ENCODE data around the gene MPRIP. TPM values are rescaled to one million over a fixed set of nuclear protein-coding genes. Genes with fewer than 3 reads are reported as not detected.
A peak's percentile ranks its signal among the peaks of the same experiment; 100 is the strongest.

Gene MPRIP
- total RNA-seq, 2 donors from 2014 or later, result 268 to 269 TPM

DNA sequence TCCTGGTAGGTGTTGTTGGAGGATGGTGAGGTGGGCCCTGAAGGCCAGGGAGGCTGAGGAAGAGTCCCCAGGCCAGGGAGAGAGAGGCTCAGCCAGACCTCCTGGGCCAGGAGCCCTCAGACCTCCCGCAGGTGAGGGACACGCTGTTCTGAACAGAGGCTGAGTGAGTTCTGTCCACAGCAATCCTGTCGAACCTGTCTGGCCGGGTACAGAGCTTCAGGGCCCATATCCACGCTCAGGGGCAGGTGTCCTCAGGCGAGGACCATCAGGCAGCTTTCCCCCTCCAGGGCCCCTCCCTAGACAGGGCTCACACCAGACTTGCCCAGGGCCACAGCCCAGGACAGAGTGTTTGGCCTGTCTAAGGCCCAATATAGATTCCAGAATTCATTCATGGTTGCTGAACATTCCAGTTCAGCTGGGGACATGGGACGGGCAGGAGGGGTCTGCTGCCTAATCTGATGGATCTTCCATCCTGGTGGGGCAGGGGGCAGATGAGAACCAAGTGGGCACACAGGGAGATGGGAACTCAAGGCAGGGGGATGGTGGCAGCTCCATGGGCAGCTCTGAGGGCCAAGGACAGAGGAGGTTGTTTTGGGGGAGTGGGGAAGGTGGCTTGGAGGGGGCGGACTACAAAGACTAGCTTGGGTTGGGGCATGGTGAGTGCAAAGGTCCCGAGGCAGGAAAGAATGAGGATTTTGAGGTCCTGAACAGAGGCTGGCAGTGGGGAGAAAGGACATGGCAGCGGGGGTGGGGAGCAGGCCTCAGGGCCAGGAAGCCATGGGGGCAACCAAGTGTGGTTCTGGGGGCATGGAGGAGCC is 23.4 kb upstream of the MPRIP start:
- no peaks in the 10 kb centered on the region for H3K27me3 Mint-ChIP-seq
- ATAC-seq (no peak), DNase-seq (no peak)
- no peaks in the 10 kb centered on the region for H3K9me3 ChIP-seq (ENCODE audit: control insufficient read depth, low read length, poor library complexity, severe bottlenecking)
- no peaks in the 10 kb centered on the region for H3K36me3 Mint-ChIP-seq (ENCODE audit: low read depth)
- peaks cover 35% of the 10 kb centered on the region for H3K4me1 Mint-ChIP-seq
- H3K27ac Mint-ChIP-seq, result peak overlapping the region; percentile 11
- no peak overlapping the region for H3K4me3 Mint-ChIP-seq

DNA sequence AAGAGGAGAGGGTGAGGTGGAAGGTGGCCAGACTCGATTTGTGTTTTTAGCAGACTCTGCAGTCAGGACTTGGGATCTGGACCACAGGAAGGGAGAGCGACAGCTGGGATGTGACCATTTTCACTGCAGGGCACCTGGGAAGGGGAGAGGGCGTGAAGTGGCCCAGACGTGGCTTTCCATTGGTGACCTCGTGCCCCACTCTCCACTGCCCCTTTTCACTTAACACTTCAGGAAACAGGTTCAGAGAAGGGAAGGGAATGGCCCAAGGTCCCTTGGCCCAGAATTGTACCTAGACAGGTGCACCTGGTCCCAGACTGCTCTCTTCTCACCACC is 22.9 kb upstream of the MPRIP start:
- DNase-seq (no peak), ATAC-seq (no peak)
- Mint-ChIP-seq H3K27ac (peak overlapping the region; percentile 11), H3K36me3 (ENCODE audit: low read depth) (no peaks in the 10 kb centered on the region), H3K4me1 (peaks cover 35% of the 10 kb centered on the region), H3K4me3 (no peak overlapping the region), H3K27me3 (no peaks in the 10 kb centered on the region)
- H3K9me3 ChIP-seq (ENCODE audit: control insufficient read depth, low read length, poor library complexity, severe bottlenecking), result no peaks in the 10 kb centered on the region

DNA sequence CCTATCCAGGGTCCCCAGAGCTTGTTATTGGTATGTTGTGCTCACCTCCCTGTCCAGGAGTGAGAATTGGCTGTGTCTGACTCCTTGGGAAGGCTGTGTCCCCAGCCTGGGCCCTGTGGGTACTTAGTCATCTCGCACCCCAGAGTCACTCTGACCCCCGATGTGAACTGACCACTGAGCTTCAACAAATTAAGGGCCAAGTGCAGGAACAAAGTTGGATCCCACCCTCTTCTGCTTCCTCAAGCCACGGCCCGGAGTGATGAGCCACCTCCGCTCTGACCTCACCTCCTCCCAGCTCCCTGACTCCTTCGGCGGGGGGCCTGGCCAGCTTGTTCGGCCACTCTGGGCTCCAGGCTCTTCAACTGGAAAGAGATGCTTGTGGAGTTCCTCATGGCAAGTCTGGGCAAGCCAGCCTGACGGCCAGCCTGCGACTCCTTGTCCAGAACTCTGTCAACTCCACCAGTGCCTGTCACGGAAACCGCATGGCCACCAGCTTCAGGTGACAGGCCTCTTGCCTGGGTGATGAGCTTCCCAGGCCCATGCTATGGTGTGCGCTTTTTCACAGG is 22.3 kb upstream of the MPRIP start:
- no peaks in the 10 kb centered on the region for H3K36me3 Mint-ChIP-seq (ENCODE audit: low read depth)
- ATAC-seq, result no peak
- no peak for DNase-seq
- no peak overlapping the region for H3K27ac Mint-ChIP-seq
- peaks cover 33% of the 10 kb centered on the region for H3K4me1 Mint-ChIP-seq
- H3K27me3 Mint-ChIP-seq, result no peaks in the 10 kb centered on the region
- no peaks in the 10 kb centered on the region for H3K9me3 ChIP-seq (ENCODE audit: control insufficient read depth, low read length, poor library complexity, severe bottlenecking)
- no peak overlapping the region for H3K4me3 Mint-ChIP-seq

DNA sequence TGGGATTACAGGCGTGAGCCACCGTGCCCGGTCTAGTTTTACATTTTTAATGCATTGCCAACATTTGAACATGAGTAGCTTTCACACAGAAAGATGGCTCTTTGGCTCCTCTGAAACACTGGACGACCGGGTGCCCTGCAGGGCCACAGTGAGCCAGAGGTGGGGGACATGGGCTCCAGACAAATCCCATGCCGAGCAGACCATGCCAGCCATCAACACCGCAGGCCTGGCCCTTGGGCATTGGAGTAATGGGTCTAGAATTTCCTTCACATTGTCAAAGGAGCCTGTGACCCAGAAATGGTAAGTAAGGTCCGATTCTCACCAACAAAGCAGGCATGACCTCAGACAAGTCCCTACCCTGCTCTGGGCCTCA is 21.4 kb upstream of the MPRIP start:
- Mint-ChIP-seq H3K4me3 (no peak overlapping the region), H3K27me3 (no peaks in the 10 kb centered on the region), H3K27ac (no peak overlapping the region), H3K36me3 (ENCODE audit: low read depth) (no peaks in the 10 kb centered on the region), H3K4me1 (peaks cover 24% of the 10 kb centered on the region)
- no peaks in the 10 kb centered on the region for H3K9me3 ChIP-seq (ENCODE audit: control insufficient read depth, low read length, poor library complexity, severe bottlenecking)
- no peak for DNase-seq
- no peak for ATAC-seq

DNA sequence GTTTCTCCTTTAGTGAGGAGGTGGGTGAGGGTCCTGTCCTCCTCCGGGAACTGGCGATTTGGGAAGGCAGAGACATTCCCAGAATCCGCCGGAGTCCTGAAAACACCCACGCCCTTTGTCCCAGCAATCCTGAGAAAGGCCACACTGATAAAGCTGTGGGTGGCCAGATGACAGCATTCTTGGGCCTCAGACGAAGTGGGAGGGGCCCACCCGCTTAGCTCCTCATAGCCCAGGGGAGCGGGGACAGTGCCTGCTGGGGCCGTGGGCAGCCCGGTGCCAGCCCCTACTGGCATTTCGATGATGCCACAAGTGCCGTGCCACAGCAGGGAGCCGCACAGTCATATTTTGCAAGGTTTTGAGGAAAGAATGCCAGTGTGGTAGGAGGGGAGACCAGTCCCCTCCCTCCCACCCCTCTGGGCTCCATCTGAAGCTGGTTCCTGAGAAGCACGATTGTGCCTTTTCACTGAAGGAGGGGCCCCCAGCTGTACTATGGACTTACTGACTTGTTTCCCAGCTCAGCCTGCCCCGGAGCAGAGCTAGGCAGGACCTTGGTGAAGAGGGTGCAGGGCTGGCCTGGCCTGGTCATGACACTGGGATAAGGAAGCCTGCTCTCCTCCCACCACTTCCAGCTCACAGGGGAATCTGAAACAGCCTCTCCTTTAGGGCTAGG is 20.9 kb upstream of the MPRIP start:
- Mint-ChIP-seq H3K27ac (no peak overlapping the region), H3K4me3 (no peak overlapping the region), H3K36me3 (ENCODE audit: low read depth) (no peaks in the 10 kb centered on the region), H3K27me3 (no peaks in the 10 kb centered on the region), H3K4me1 (peaks cover 19% of the 10 kb centered on the region)
- H3K9me3 ChIP-seq (ENCODE audit: control insufficient read depth, low read length, poor library complexity, severe bottlenecking), result no peaks in the 10 kb centered on the region
- ATAC-seq (no peak), DNase-seq (no peak)

GRCh38 chr17:17022011-17022410 is 20.2 kb upstream of the MPRIP start:
- Mint-ChIP-seq H3K27ac (no peak overlapping the region), H3K4me1 (peaks cover 12% of the 10 kb centered on the region), H3K27me3 (no peaks in the 10 kb centered on the region), H3K4me3 (no peak overlapping the region), H3K36me3 (ENCODE audit: low read depth) (no peaks in the 10 kb centered on the region)
- DNase-seq, result no peak
- no peak for ATAC-seq
- H3K9me3 ChIP-seq (ENCODE audit: control insufficient read depth, low read length, poor library complexity, severe bottlenecking), result no peaks in the 10 kb centered on the region

GRCh38 chr17:17022456-17022855 is 19.8 kb upstream of the MPRIP start:
- Mint-ChIP-seq H3K27me3 (no peaks in the 10 kb centered on the region), H3K27ac (no peak overlapping the region), H3K4me1 (peaks cover 11% of the 10 kb centered on the region), H3K36me3 (ENCODE audit: low read depth) (no peaks in the 10 kb centered on the region), H3K4me3 (no peak overlapping the region)
- DNase-seq (no peak), ATAC-seq (no peak)
- H3K9me3 ChIP-seq (ENCODE audit: control insufficient read depth, low read length, poor library complexity, severe bottlenecking), result no peaks in the 10 kb centered on the region

GRCh38 chr17:17024778-17025300 is 17.4 kb upstream of the MPRIP start:
- DNase-seq (no peak), ATAC-seq (no peak)
- Mint-ChIP-seq H3K4me1 (no peaks in the 10 kb centered on the region), H3K36me3 (ENCODE audit: low read depth) (no peaks in the 10 kb centered on the region), H3K4me3 (no peak overlapping the region), H3K27ac (peak overlapping the region; percentile 53), H3K27me3 (no peaks in the 10 kb centered on the region)
- H3K9me3 ChIP-seq (ENCODE audit: control insufficient read depth, low read length, poor library complexity, severe bottlenecking), result no peaks in the 10 kb centered on the region

GRCh38 chr17:17025621-17026020 is 16.6 kb upstream of the MPRIP start:
- Mint-ChIP-seq H3K27me3 (no peaks in the 10 kb centered on the region), H3K4me1 (no peaks in the 10 kb centered on the region), H3K4me3 (no peak overlapping the region), H3K36me3 (ENCODE audit: low read depth) (no peaks in the 10 kb centered on the region), H3K27ac (no peak overlapping the region)
- DNase-seq, result no peak
- no peak for ATAC-seq
- no peaks in the 10 kb centered on the region for H3K9me3 ChIP-seq (ENCODE audit: control insufficient read depth, low read length, poor library complexity, severe bottlenecking)

DNA sequence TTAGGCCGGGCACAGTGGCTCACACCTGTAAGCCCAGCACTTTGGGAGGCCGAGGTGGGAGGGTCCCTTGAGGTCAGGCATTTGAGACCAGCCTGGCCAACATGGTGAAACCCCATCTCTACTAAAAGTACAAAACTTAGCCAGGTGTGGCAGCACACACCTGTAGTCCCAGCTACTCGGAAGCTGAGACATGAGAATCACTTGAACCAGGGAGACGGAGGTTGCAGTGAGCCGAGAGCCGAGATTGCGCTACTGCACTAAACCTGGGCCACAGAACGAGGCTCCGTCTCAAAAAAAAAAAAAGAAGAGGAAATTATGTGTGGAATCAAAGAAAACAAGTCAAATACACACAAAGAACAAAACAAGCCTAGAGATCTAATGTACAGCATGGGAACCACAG is 16.1 kb upstream of the MPRIP start:
- ATAC-seq (no peak), DNase-seq (no peak)
- H3K36me3 Mint-ChIP-seq (ENCODE audit: low read depth), result no peaks in the 10 kb centered on the region
- no peaks in the 10 kb centered on the region for H3K4me1 Mint-ChIP-seq
- no peaks in the 10 kb centered on the region for H3K27me3 Mint-ChIP-seq
- no peak overlapping the region for H3K27ac Mint-ChIP-seq
- H3K4me3 Mint-ChIP-seq, result no peak overlapping the region
- H3K9me3 ChIP-seq (ENCODE audit: control insufficient read depth, low read length, poor library complexity, severe bottlenecking), result no peaks in the 10 kb centered on the region

DNA sequence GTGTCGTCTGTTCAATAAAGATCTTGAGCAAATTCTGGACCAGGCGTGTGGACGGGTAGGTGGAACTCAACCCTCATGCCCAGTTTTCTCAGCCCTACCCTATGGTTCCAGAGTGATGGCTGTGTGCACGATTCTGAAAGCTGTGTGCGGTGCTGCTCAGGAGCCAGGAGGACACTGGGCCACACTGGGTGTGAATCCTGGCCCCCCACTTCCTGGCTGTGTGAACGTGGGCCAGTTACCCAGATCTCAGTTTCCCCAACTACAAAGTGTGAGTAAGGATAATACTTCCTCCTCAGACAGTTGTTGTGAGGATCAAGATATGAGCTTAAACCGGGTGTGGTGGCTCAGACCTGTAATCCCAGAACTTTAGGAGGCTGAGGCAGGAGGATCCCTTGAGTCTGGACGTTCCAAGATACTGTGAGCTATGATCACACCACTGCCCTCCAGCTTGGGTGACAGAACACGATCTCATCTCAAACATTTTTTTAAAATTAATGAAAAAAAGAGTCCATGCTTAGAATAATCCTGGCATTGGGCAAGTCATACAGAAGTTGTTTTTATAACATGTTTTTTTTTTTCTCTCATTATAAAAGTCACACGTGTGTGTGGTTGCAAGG is 14.7 kb upstream of the MPRIP start:
- no peak overlapping the region for H3K27ac Mint-ChIP-seq
- ATAC-seq (no peak), DNase-seq (no peak)
- no peaks in the 10 kb centered on the region for H3K27me3 Mint-ChIP-seq
- H3K4me3 Mint-ChIP-seq, result no peak overlapping the region
- H3K4me1 Mint-ChIP-seq, result peaks cover 4% of the 10 kb centered on the region
- no peaks in the 10 kb centered on the region for H3K36me3 Mint-ChIP-seq (ENCODE audit: low read depth)
- H3K9me3 ChIP-seq (ENCODE audit: control insufficient read depth, low read length, poor library complexity, severe bottlenecking), result no peaks in the 10 kb centered on the region

GRCh38 chr17:17028059-17028877 is 14.0 kb upstream of the MPRIP start:
- H3K4me3 Mint-ChIP-seq, result no peak overlapping the region
- H3K27me3 Mint-ChIP-seq, result no peaks in the 10 kb centered on the region
- H3K36me3 Mint-ChIP-seq (ENCODE audit: low read depth), result no peaks in the 10 kb centered on the region
- H3K27ac Mint-ChIP-seq, result no peak overlapping the region
- DNase-seq (no peak), ATAC-seq (no peak)
- H3K9me3 ChIP-seq (ENCODE audit: control insufficient read depth, low read length, poor library complexity, severe bottlenecking), result no peaks in the 10 kb centered on the region
- peaks cover 4% of the 10 kb centered on the region for H3K4me1 Mint-ChIP-seq

All from T-helper 17 cell (primary cell).